Activated T-helper 9 cell treated with anti-CD3 and anti-CD28 coated beads, Interleukin-2, amount 50 U/mL, for 16 hours (primary cell): Measurements from ENCODE around the gene TMEM270.
"Not testable (repeated sequence)": the region's sequence is repeated elsewhere in the genome, so short reads cannot be mapped to it uniquely, and the experiment has no call there.

Experiments used
- DNase-seq: peaks from one replicate; pipeline ENCODE4 v3.0.0-alpha.2; 2020; ENCODE audit warnings: low read depth

Gene TMEM270

GRCh38 chr7:73832806-73833205, 28.2 kb upstream of the TMEM270 start:
- no peak for DNase-seq

- no peak for DNase-seq
Observed at GRCh38 chr7:73833251-73833919, 27.6 kb upstream of the TMEM270 start.

DNA sequence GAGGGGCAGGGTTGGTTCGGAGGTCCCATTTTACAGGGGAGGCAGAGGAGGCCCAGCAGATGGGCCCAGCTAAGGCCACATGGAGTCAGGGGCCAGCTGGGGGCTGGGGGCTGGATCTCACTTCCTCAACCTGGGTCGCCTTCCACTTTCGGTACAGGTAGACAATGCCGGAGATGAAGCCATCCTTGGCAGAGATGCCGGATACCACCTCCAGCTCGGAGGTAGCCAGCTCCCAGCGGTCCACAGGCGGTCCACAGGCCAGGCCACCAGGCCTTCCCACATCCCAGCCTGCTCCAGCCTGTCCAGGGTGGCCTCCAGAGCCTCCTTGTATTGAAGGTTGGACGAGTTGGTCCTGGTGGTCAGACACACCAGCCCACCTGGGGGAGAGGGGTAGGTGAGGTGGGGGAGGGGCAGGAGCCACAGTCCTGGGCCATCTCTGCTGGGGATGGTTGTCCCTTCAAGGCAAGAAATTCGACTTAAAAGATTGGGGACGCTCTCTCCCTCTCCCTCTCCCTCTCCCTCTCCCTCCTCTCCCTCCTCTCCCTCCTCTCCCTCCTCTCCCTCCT, 26.2 kb upstream of the TMEM270 start:
- DNase-seq, result no peak

GRCh38 chr7:73837167-73837566, 23.8 kb upstream of the TMEM270 start:
- DNase-seq, result not testable (repeated sequence)

- no peak for DNase-seq
Observed at GRCh38 chr7:73838642-73839041, 22.3 kb upstream of the TMEM270 start.

GRCh38 chr7:73839290-73839689, 21.7 kb upstream of the TMEM270 start:
- DNase-seq, result no peak

GRCh38 chr7:73839743-73840714, 20.9 kb upstream of the TMEM270 start:
- no peak for DNase-seq

GRCh38 chr7:73840715-73841379, 20.1 kb upstream of the TMEM270 start:
- no peak for DNase-seq

- DNase-seq, result no peak
Observed at GRCh38 chr7:73841689-73842066, 19.3 kb upstream of the TMEM270 start.

DNA sequence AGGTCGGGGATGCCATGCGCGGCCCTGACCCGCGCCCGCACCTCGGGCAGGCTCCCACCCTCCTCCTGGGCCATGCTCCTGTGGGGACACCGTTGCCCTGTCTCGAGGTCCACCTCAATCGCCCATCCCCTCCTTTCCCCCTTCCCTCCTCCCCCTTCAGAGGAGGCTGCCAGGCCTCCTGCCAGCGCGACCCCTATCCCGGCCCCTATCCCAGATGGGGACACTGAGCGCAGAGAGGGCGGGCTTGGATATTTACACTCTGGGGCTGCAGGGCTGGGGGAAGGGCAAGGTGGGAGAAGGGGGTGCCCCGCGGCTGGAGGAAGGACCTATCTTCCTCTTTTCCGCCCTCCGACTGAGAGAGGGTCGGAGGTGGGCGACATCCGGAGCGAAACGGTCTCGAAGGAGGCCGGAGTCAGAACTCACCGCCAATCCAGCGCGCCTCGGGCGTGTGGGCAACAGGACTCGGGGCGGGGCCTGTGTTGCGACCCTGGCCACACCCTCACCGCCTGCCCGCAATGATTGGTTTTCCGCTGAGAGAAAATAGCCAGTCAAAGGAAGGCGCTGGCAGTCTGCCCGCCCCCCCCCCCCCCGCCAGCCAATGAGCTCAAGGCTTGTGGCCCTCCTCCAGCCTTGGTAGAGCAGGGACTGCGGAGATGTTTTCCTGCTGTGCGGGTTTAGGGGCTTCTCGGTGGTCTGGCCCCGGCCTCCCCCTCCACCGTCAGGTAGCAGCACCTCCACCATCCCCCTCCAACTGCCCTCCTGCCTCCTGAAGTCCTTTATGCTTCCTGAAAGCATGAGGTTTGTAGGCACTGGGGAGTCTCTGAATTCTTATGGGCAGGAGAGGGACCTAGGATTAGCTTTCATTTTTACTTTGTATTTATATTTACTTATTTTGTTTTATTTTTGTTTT, 18.6 kb upstream of the TMEM270 start, which contains the start of gene METTL27:
Gene METTL27, minus strand, starts transcription at position 450 of the 910 bp plus-strand sequence. Its CDS starts 376 bp downstream, at position 74.
- peak; percentile 83 for DNase-seq

DNA sequence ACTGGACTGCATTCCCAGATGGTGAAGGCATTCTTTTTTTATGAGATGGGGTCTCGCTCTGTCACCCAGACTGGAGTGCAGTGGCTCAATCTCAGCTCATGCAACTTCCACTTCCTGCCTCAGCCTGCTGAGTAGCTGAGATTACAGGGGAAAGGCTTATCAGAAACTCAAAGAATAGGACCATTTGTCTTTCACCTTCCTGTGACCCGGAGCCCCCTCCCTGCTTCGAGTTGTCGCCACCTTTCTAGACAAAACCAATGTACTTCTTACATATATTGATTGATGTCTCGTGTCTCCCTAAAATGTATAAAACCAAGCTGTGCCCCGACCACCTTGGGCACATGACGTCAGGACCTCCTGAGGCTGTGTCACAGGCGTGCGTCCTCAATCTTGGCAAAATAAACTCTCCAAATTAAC, 16.8 kb upstream of the TMEM270 start:
- no peak for DNase-seq

- no peak for DNase-seq
Observed at GRCh38 chr7:73844848-73845460, 16.0 kb upstream of the TMEM270 start.

GRCh38 chr7:73845701-73846195, 15.2 kb upstream of the TMEM270 start:
- DNase-seq, result not testable (repeated sequence)

GRCh38 chr7:73847941-73848723, 12.8 kb upstream of the TMEM270 start:
- no peak for DNase-seq

DNA sequence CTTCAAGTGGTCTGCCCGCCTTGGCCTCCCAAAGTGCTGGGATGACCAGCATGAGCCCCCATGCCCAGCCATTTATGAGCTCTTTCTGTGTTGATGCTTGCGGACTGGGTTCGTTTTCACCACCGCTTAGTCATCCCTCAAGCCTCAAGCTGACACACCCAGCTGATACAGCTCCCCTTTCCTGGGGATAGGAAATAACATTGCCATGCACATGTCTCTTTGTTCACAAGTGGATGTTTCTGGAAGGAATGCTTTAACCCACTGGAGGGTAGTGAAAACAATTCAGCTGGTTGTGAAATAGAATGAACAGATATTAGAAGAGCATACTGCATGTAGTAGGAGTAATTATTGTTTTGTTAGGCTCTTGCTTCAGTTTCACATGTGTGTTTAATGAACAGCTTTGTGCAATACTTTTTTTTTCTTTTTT, 10.2 kb upstream of the TMEM270 start:
- no peak for DNase-seq

DNA sequence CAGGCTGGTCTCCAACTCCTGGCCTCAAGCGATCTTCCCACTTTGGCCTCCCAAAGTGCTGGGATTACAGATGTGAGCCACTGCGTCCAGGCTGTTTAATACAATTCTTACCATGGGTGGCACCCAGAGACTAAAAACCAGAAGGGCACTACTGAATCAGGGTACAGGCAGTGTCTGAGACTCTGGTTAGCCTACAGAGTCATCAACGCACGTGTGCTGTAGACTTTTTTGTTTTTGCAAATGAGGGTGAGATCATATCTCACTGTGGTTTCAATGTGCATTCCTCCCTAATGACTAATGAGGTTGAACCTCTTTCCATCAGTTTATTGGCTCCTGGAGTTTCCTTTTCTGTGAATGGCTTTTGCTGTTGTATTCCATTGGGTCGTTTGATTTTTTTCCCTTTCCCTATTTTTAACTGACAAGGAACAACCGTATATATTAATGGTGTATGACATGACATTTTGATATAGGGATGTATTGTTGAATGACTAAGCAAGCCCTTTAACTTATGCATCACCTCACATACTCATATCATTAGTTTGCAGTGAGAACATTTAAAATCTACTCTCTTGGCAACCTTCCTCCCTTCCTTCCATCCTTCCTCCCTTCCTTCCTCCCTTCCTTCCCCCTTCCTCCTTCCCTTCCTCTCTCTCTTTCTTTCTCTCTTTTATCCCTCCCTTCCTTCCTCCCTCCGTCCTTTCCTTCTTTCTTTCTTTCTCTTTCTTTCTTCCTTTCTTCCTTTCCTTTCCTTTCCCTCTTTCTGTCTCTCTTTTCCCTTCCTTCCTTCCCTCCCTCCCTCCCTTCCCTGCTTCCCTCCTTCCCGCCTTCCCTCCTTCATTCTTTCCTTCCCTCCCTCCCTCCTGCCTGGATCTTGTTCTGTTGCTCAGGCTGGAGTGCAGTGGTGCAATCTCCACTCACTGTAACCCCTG, 9.3 kb upstream of the TMEM270 start:
- no peak for DNase-seq

DNA sequence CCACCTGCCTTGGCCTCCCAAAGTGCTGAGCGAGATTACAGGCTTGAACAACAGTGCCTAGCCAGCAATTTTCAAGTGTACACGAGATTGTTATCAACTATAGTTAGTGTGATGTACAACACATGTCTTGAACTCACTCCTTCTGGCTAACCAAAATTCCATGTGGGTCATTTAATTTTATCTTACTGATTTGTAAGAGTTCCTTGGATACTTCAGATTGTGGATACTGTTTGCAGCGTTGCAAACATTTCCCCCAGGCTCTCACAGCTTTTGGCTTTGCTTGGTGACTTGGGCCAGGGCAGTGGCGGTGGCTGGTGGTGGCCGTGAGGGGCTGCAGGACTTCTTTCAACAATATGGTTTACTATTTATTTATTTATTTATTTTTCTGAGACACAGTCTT, 8.5 kb upstream of the TMEM270 start:
- DNase-seq, result no peak

DNA sequence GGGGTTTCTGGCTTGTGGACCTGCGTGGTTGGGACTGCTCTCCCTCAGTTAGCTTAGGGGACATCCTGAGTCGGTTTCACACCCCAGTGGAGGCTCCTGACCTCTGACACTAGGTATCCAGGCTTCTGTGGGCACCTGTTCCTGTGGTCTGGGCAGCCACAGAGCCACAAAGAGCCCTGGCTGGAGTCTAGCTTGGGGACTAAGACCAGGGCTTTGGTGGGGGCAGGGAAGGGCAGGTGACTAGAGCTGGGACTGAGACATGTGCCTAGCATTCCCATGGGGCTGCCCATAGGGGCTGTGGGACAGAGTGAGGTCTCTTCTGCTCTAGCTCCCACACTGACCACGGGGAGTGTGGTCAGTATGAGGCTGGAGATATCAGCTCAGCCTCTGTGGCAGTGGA, 4.0 kb upstream of the TMEM270 start:
- DNase-seq, result no peak

DNA sequence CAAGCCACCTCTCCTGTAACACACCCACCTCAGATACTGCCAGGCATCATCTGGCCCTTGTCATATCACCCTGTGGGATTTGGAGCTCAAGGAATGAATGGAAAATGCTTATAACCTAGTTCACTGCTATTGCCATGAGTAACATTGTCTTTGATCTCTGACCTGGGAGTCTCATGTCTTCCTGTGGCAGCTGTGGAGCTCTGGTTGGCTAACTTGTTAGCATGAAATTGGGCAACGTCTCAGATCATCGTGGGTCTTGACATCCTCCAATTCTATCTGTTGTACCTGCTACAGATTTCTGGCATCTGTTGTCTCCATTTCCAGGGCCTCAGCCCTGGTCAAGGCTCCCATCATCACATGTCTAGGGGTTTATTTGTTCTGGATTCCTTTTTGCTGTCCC, 2.2 kb upstream of the TMEM270 start:
- no peak for DNase-seq
